ENCODE data around the gene NR1H3. TPM values are rescaled to one million over a fixed set of nuclear protein-coding genes. Genes with fewer than 3 reads are reported as not detected.

Gene NR1H3
- total and polyA plus RNA-seq, 2 of the 4 experiments (the other 2 are of a cell fraction): 9.1 to 13.6 TPM

DNA sequence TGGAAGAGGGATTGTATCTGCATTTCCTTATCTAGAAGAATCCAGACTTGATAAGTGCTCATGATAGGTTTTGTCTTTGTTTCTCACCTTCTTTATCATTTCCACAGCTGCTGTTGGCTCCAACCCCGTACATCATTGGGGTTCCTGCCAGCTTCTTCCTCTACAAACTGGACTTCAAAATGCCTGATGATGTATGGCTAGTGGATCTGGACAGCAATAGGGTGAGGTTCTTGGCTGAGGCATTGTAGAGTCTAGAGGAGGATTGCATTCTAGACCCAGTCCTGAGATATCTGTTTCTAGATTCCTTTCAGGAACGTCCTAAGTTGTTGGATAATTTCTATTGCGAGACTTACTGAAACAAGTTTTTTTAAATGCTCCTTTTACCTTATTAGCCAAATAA, 20.3 kb downstream of the NR1H3 start:
- Histone ChIP-seq H4K8ac (ENCODE audit: low read depth in 2 of 2, low read length in 2 of 2) (no peak overlapping the region), H3K56ac (ENCODE audit: extremely low read depth, insufficient read depth, low read length) (no peak overlapping the region), H3K4me3 (ENCODE audit: insufficient read depth, low read depth, low read length) (no peak overlapping the region), H4K5ac (ENCODE audit: low read depth, low read length) (no peak overlapping the region), H4K20me1 (ENCODE audit: insufficient read depth, low read length) (peaks cover 15% of the 10 kb centered on the region), H3K27ac (ENCODE audit: insufficient read depth, low read length) (no peak overlapping the region), H3K4me1 (ENCODE audit: control insufficient read depth, insufficient read depth, low read length) (no peaks in the 10 kb centered on the region), H3K36me3 (ENCODE audit: control insufficient read depth, insufficient read depth, low read length) (peaks cover 56% of the 10 kb centered on the region), H3K18ac (ENCODE audit: low read depth, low read length) (no peak overlapping the region), H2AFZ (replicated peaks; ENCODE audit: low read length, poor library complexity) (no peak overlapping the region), H3K9me1 (ENCODE audit: insufficient read depth, low read length) (0 out of 2 replicates have a peak, but pooled peaks cover 3% of the 10 kb centered on the region), H2BK20ac (ENCODE audit: low read depth, low read length) (no peak overlapping the region), H2BK15ac (ENCODE audit: low read depth, low read length) (no peak overlapping the region), H3K9ac (ENCODE audit: low read depth, low read length) (no peak overlapping the region), H3K27me3 (ENCODE audit: control insufficient read depth, insufficient read depth, low read length) (no peaks in the 10 kb centered on the region), H3K9me3 (ENCODE audit: control insufficient read depth, insufficient read depth, low read length) (no peaks in the 10 kb centered on the region), H4K91ac (ENCODE audit: insufficient read depth, low read depth, low read length) (no peak overlapping the region), H3K4me2 (ENCODE audit: low read depth, low read length) (no peak overlapping the region), H2BK120ac (ENCODE audit: low read depth, low read length) (no peak overlapping the region), H2AK9ac (replicated peaks; ENCODE audit: low read depth, low read length, poor library complexity) (no peak overlapping the region), H3K14ac (replicated peaks; ENCODE audit: low read depth, low read length) (no peak overlapping the region), H2BK5ac (ENCODE audit: low read depth, low read length, poor library complexity, severe bottlenecking) (no peak overlapping the region), H2AK5ac (ENCODE audit: low read depth, low read length) (no peak overlapping the region), H3K4ac (ENCODE audit: low read depth, low read length) (no peak overlapping the region), H3K23ac (ENCODE audit: low read depth, low read length) (no peak overlapping the region), H3K79me1 (ENCODE audit: low read depth in 1 of 2, low read length in 2 of 2) (peaks cover 19 to 31% of the 10 kb centered on the region in 2 experiments)
- in situ Hi-C loops (cut with MboI; ENCODE audit: low sequenced_read_pairs) (no loop called here), intact Hi-C loops (cut with micrococcal nuclease) (loop anchor here (5.0 kb wide), 1 partner anchor 39 kb away; no protein-coding TSS in a partner anchor), dilution Hi-C loops (cut with HindIII; ENCODE audit: low sequenced_read_pairs, unreplicated experiment) (no loop called here)
- TF ChIP-seq RCOR1 (IDR thresholded peaks at IDR 0.05; ENCODE audit: insufficient replicate concordance, low read length): no peak
- TF ChIP-seq RFX5 (IDR thresholded peaks at IDR 0.05; ENCODE audit: low read depth, low read length): no peak
- WGBS, 2 experiments (ENCODE audit: extremely low coverage in 2 of 2, insufficient read length in 1 of 2): no CpG with 5 or more reads among the region's 3 CpGs
- DNase-seq: no peak
- no peak for ATAC-seq (ENCODE audit: low read depth)
- ChIA-PET POLR2A (ENCODE audit: unreplicated experiment) (no interaction called here), CTCF (interaction anchor here (0.6 kb wide), 1 partner anchor 18 kb away, joined by 3 read pairs; no protein-coding TSS in a partner anchor)
- BruUV-seq (replicated peaks): no TSS peak
